H9 (cell line): ENCODE data around the gene CCSER1. TPM values are rescaled to one million over a fixed set of nuclear protein-coding genes. Genes with fewer than 3 reads are reported as not detected.

Source experiments
- DNase-seq: peaks from one replicate; pipeline ENCODE4 v3.0.0-alpha.2; 2017
- H2AFZ ChIP-seq: one replicate; pipeline ENCODE4 v1.6.1; 2013; ENCODE audit warnings: mild to moderate bottlenecking, low read length, control low read depth, moderate library complexity
- H2AK5ac ChIP-seq: 2 replicates; pipeline ENCODE4 v1.6.1; 2013; ENCODE audit warnings: low read length, control low read depth, mixed read lengths; ENCODE audit not compliant: insufficient read length
- H2BK120ac ChIP-seq: one replicate; pipeline ENCODE4 v1.6.1; 2013; ENCODE audit warnings: low read depth, mild to moderate bottlenecking, low read length, control low read depth, inconsistent platforms; ENCODE audit not compliant: poor library complexity, severe bottlenecking
- H2BK12ac ChIP-seq: 2 replicates; pipeline ENCODE4 v1.6.1; 2013; ENCODE audit warnings: low read length, control low read depth, mixed read lengths, low read depth; ENCODE audit not compliant: insufficient read length
- H2BK15ac ChIP-seq: 2 replicates; pipeline ENCODE4 v1.6.1; 2013; ENCODE audit warnings: low read depth, low read length, control low read depth
- H2BK20ac ChIP-seq: one replicate; pipeline ENCODE4 v1.6.1; 2013; ENCODE audit warnings: low read depth, mild to moderate bottlenecking, low read length, control low read depth, inconsistent platforms; ENCODE audit not compliant: poor library complexity, severe bottlenecking
- H2BK5ac ChIP-seq: 2 replicates; pipeline ENCODE4 v1.6.1; 2013; ENCODE audit warnings: low read length, control low read depth, mixed read lengths; ENCODE audit not compliant: insufficient read length
- H3K14ac ChIP-seq: 2 replicates; pipeline ENCODE4 v1.6.1; 2013; ENCODE audit warnings: low read length, control low read depth; ENCODE audit not compliant: insufficient read depth
- H3K18ac ChIP-seq: 2 replicates; pipeline ENCODE4 v1.6.1; 2013; ENCODE audit warnings: low read depth, mild to moderate bottlenecking, mixed read lengths, low read length, control low read depth; ENCODE audit not compliant: insufficient read length
- H3K23ac ChIP-seq: 2 replicates; pipeline ENCODE4 v1.6.1; 2013; ENCODE audit warnings: low read length, control low read depth, mixed read lengths, low read depth; ENCODE audit not compliant: insufficient read length
- H3K23me2 ChIP-seq: 2 replicates; pipeline ENCODE4 v1.6.1; 2013; ENCODE audit warnings: low read depth, mild to moderate bottlenecking, mixed read lengths, low read length, control low read depth; ENCODE audit not compliant: insufficient read length, poor library complexity, severe bottlenecking
- H3K27ac ChIP-seq: 2 replicates; pipeline ENCODE4 v1.5.1; 2013; ENCODE audit warnings: low read length, control low read depth, mixed read lengths, low read depth; ENCODE audit not compliant: insufficient read length
- H3K27me3 ChIP-seq: 2 replicates; pipeline ENCODE4 v1.6.1; 2013; ENCODE audit warnings: low read length, control low read depth, inconsistent platforms; ENCODE audit not compliant: insufficient read depth
- H3K4ac ChIP-seq: 2 replicates; pipeline ENCODE4 v1.6.1; 2013; ENCODE audit warnings: low read depth, mild to moderate bottlenecking, control low read depth, inconsistent platforms, low read length, moderate library complexity
- H3K4me1 ChIP-seq: 2 replicates; pipeline ENCODE4 v1.6.1; 2013; ENCODE audit warnings: low read length, control low read depth, inconsistent platforms; ENCODE audit not compliant: insufficient read depth
- H3K4me2 ChIP-seq: 2 replicates; pipeline ENCODE4 v1.6.1; 2013; ENCODE audit warnings: low read length, control low read depth, mixed read lengths; ENCODE audit not compliant: insufficient read length, insufficient read depth
- H3K56ac ChIP-seq: 2 replicates; pipeline ENCODE4 v1.6.1; 2013; ENCODE audit warnings: low read depth, mild to moderate bottlenecking, mixed read lengths, low read length, control low read depth; ENCODE audit not compliant: insufficient read length
- H3K79me1 ChIP-seq: 2 replicates; pipeline ENCODE4 v1.6.1; 2013; ENCODE audit warnings: low read depth, mild to moderate bottlenecking, moderate library complexity, low read length, control low read depth, inconsistent platforms; ENCODE audit not compliant: insufficient read depth, poor library complexity, severe bottlenecking
- H3K79me2 ChIP-seq: 2 replicates; pipeline ENCODE4 v1.6.1; 2013; ENCODE audit warnings: low read length, control low read depth, inconsistent platforms; ENCODE audit not compliant: insufficient read depth
- H3K9ac ChIP-seq: 2 replicates; pipeline ENCODE4 v1.6.1; 2013; ENCODE audit warnings: low read length, control low read depth, mixed read lengths; ENCODE audit not compliant: insufficient read length; ENCODE audit errors: extremely low read depth
- H3K9me3 ChIP-seq: one replicate; pipeline ENCODE4 v1.6.1; 2013; ENCODE audit warnings: low read depth, low read length, inconsistent platforms; ENCODE audit not compliant: control insufficient read depth
- H3T11ph ChIP-seq: one replicate; pipeline ENCODE4 v1.6.1; 2013; ENCODE audit warnings: mild to moderate bottlenecking, low read length, control low read depth, inconsistent platforms
- H4K20me1 ChIP-seq: one replicate; pipeline ENCODE4 v1.6.1; 2013; ENCODE audit not compliant: control insufficient read depth, insufficient read length, insufficient read depth
- H4K5ac ChIP-seq: 2 replicates; pipeline ENCODE4 v1.6.1; 2013; ENCODE audit warnings: low read depth, mild to moderate bottlenecking, mixed read lengths, low read length, control low read depth; ENCODE audit not compliant: insufficient read length
- H4K8ac ChIP-seq: replicated peaks from 2 replicates; pipeline ENCODE4 v1.6.1; 2013; ENCODE audit warnings: low read length, control low read depth, mixed read lengths, low read depth; ENCODE audit not compliant: insufficient read length
- H4K91ac ChIP-seq: 2 replicates; pipeline ENCODE4 v1.6.1; 2013; ENCODE audit warnings: low read depth, mild to moderate bottlenecking, moderate library complexity, mixed read lengths, low read length, control low read depth; ENCODE audit not compliant: insufficient read length
- H3K27ac Mint-ChIP-seq, 3 experiments: 2 replicates in 2 of 3; 3 replicates in 1 of 3; pipeline ENCODE4 v1.8.0; 2020 to 2021; ENCODE audit warnings: mixed read lengths in 3 of 3, mild to moderate bottlenecking in 1 of 3, moderate library complexity in 1 of 3
- H3K27me3 Mint-ChIP-seq: 2 replicates; pipeline ENCODE4 v1.8.0; 2021; ENCODE audit warnings: low read depth, mild to moderate bottlenecking, moderate library complexity, mixed read lengths
- H3K36me3 Mint-ChIP-seq, 3 experiments: 2 replicates in 2 of 3; 3 replicates in 1 of 3; pipeline ENCODE4 v1.8.0; 2020 to 2021; ENCODE audit warnings: low read depth in 3 of 3, mixed read lengths in 3 of 3; ENCODE audit not compliant: insufficient read depth in 1 of 3
- H3K4me1 Mint-ChIP-seq, 2 experiments: 2 replicates each; pipeline ENCODE4 v1.8.0; 2020; ENCODE audit warnings: mixed read lengths in 2 of 2
- H3K4me3 Mint-ChIP-seq, 2 experiments: 2 replicates in 1 of 2; 3 replicates in 1 of 2; pipeline ENCODE4 v1.8.0; 2020 to 2021; ENCODE audit warnings: mild to moderate bottlenecking in 2 of 2, mixed read lengths in 2 of 2, moderate library complexity in 1 of 2
- H3K9me3 Mint-ChIP-seq, 2 experiments: 2 replicates in 1 of 2; 3 replicates in 1 of 2; pipeline ENCODE4 v1.8.0; 2020; ENCODE audit warnings: mild to moderate bottlenecking in 2 of 2, mixed read lengths in 2 of 2, moderate library complexity in 1 of 2
- WGBS: extraction: QIAGEN DNeasy Blood & Tissue Kit; methylation state at CpG from one replicate; pipeline ENCODE4 v1.1.7; 2013; ENCODE audit warnings: missing lambda C conversion rate, low lambda C conversion rate, mixed read lengths; ENCODE audit not compliant: insufficient read length; ENCODE audit errors: extremely low coverage; 5-methylcytosine and 5-hydroxymethylcytosine counted together
- total RNA-seq: library from RNA; stranded (reverse); gene quantifications from 2 replicates; pipeline ENCODE4 v1.2.1, GENCODE V29; 2021
- TF ChIP-seq, protein P1 (sequence below): fragments of 200-600 bp; sonication (generic); conservative IDR thresholded peaks from 3 replicates; pipeline ENCODE4 v1.8.0; 2021; ENCODE audit warnings: antibody characterized with exemption, mild to moderate bottlenecking

CCSER1 gene
- total RNA-seq, 1 experiment from 2014 or later: 0.37 TPM

DNA sequence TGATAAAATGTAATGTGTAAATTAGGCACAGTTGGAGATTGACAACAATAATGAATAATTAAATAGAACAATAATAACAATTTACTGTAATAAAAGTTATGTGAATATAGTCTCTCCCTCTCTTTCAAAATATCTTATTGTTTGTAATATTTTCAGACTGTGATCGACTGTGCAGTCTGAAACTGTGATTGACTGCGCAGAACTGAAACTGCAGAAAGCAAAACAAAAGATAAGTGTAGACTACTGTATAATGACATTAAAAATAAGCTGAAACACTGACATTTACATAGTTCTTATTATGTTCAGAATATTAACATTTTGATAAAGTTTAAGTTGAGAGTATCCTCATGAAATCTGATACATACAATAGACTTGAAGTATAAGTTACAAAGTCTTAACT is 371.0 kb downstream of the CCSER1 start:
- no peaks in the 10 kb centered on the region for H3K27me3 ChIP-seq
- Mint-ChIP-seq H3K9me3 (peaks cover 25 to 29% of the 10 kb centered on the region in 2 experiments), H3K27ac (no peak overlapping the region), H3K4me3 (no peak overlapping the region), H3K4me1 (no peaks in the 10 kb centered on the region), H3K27me3 (no peaks in the 10 kb centered on the region), H3K36me3 (peaks cover 14 to 24% (median 22%) of the 10 kb centered on the region in 3 experiments)
- H2BK5ac ChIP-seq: no peak overlapping the region
- H3K9ac ChIP-seq: no peak overlapping the region
- no peak overlapping the region for H4K91ac ChIP-seq
- H3K23me2 ChIP-seq: no peaks in the 10 kb centered on the region
- H3K4ac ChIP-seq: no peak overlapping the region
- no peaks in the 10 kb centered on the region for H3K79me1 ChIP-seq
- no peak overlapping the region for H3T11ph ChIP-seq
- peaks cover 5% of the 10 kb centered on the region for H3K9me3 ChIP-seq
- no peak overlapping the region for H3K4me2 ChIP-seq
- H3K23ac ChIP-seq: no peak overlapping the region
- no peak overlapping the region for H3K27ac ChIP-seq
- H2BK12ac ChIP-seq: no peak overlapping the region
- no peak for DNase-seq
- no peak overlapping the region for H2AFZ ChIP-seq
- no peaks in the 10 kb centered on the region for H4K20me1 ChIP-seq
- no peak overlapping the region for H3K14ac ChIP-seq
- no peak overlapping the region for H3K56ac ChIP-seq
- no peak overlapping the region for H4K5ac ChIP-seq
- H2AK5ac ChIP-seq: no peak overlapping the region
- no peak overlapping the region for H2BK15ac ChIP-seq
- no peaks in the 10 kb centered on the region for H3K79me2 ChIP-seq
- no peak overlapping the region for H3K18ac ChIP-seq
- H2BK120ac ChIP-seq: no peak overlapping the region
- no peak overlapping the region for H2BK20ac ChIP-seq
- H4K8ac ChIP-seq: no peak overlapping the region
- no peaks in the 10 kb centered on the region for H3K4me1 ChIP-seq
- TF ChIP-seq, protein P1, sequence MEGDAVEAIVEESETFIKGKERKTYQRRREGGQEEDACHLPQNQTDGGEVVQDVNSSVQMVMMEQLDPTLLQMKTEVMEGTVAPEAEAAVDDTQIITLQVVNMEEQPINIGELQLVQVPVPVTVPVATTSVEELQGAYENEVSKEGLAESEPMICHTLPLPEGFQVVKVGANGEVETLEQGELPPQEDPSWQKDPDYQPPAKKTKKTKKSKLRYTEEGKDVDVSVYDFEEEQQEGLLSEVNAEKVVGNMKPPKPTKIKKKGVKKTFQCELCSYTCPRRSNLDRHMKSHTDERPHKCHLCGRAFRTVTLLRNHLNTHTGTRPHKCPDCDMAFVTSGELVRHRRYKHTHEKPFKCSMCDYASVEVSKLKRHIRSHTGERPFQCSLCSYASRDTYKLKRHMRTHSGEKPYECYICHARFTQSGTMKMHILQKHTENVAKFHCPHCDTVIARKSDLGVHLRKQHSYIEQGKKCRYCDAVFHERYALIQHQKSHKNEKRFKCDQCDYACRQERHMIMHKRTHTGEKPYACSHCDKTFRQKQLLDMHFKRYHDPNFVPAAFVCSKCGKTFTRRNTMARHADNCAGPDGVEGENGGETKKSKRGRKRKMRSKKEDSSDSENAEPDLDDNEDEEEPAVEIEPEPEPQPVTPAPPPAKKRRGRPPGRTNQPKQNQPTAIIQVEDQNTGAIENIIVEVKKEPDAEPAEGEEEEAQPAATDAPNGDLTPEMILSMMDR: no peak
- no CpG with 5 or more reads among the region's 2 CpGs for WGBS
